WTC11 (cell line): ENCODE results near the gene SPHK1. TPM values are rescaled to one million over a fixed set of nuclear protein-coding genes. Genes with fewer than 3 reads are reported as not detected.

Experiments used
- ATAC-seq: fragments of 200-7000 bp; cut with Tn5 transposase; 2 replicates; pipeline ENCODE4 v1.10.0; 2021; ENCODE audit warnings: mild to moderate bottlenecking, moderate library complexity
- CTCF ChIA-PET: fragments of 300-600 bp; sonication (Branson Sonifier 250); formaldehyde crosslinking; loops from one replicate; lab custom pipeline; 2021; ENCODE audit warnings: antibody characterized with exemption; lab: Charles Lee
- POLR2A ChIA-PET: fragments of 350-600 bp; sonication (Branson Sonifier 250); formaldehyde crosslinking; loops from one replicate; lab custom pipeline; 2021; ENCODE audit warnings: antibody characterized with exemption; lab: Charles Lee
- DNase-seq: peaks from one replicate; pipeline ENCODE4 v3.0.0; 2021; ENCODE audit warnings: low spot score
- H3K27ac Mint-ChIP-seq: 2 replicates; pipeline ENCODE4 v1.8.0; 2021; ENCODE audit warnings: mixed read lengths
- H3K27me3 Mint-ChIP-seq: 2 replicates; pipeline ENCODE4 v1.8.0; 2021; ENCODE audit warnings: low read depth, mild to moderate bottlenecking, moderate library complexity, mixed read lengths
- H3K36me3 Mint-ChIP-seq: 2 replicates; pipeline ENCODE4 v1.8.0; 2021; ENCODE audit warnings: mixed read lengths
- H3K4me1 Mint-ChIP-seq: 2 replicates; pipeline ENCODE4 v1.8.0; 2022; ENCODE audit warnings: mixed read lengths
- H3K4me3 Mint-ChIP-seq: 2 replicates; pipeline ENCODE4 v1.8.0; 2021; ENCODE audit warnings: mild to moderate bottlenecking, moderate library complexity, mixed read lengths
- H3K9me3 Mint-ChIP-seq: 2 replicates; pipeline ENCODE4 v1.8.0; 2021; ENCODE audit warnings: mixed read lengths
- CBFB ChIP-seq: sonication (generic); formaldehyde crosslinking; IDR thresholded peaks from 2 replicates; pipeline ENCODE4 v1.8.1; 2022; ENCODE audit warnings: mild to moderate bottlenecking, low read depth, missing genetic modification reagents
- CREB1 ChIP-seq: sonication (generic); formaldehyde crosslinking; IDR thresholded peaks from 2 replicates; pipeline ENCODE4 v1.8.0; 2023; ENCODE audit warnings: mild to moderate bottlenecking, missing genetic modification reagents
- CREM ChIP-seq: sonication (generic); formaldehyde crosslinking; IDR thresholded peaks from 2 replicates; pipeline ENCODE4 v1.8.1; 2022; ENCODE audit warnings: mild to moderate bottlenecking, missing genetic modification reagents, moderate library complexity
- EMX1 ChIP-seq: fragments of 250-450 bp; sonication (Bioruptor Pico); IDR thresholded peaks from 2 replicates; pipeline ENCODE4 v1.8.0; 2021; ENCODE audit warnings: mild to moderate bottlenecking
- ESRRA ChIP-seq: sonication (generic); formaldehyde crosslinking; IDR thresholded peaks from 2 replicates; pipeline ENCODE4 v1.8.1; 2022; ENCODE audit warnings: mild to moderate bottlenecking, missing genetic modification reagents, borderline replicate concordance
- GTF2I ChIP-seq: fragments of 250-450 bp; sonication (Bioruptor Pico); conservative IDR thresholded peaks from 2 replicates; pipeline ENCODE4 v1.4.0; 2021; ENCODE audit warnings: mild to moderate bottlenecking
- HMGA2 ChIP-seq: fragments of 250-450 bp; sonication (Bioruptor Pico); IDR thresholded peaks from 2 replicates; pipeline ENCODE4 v1.4.0; 2021; ENCODE audit warnings: mild to moderate bottlenecking, moderate library complexity
- MXD4 ChIP-seq: fragments of 250-450 bp; sonication (Bioruptor Pico); IDR thresholded peaks from 2 replicates; pipeline ENCODE4 v1.8.0; 2021; ENCODE audit warnings: mild to moderate bottlenecking, moderate library complexity, borderline replicate concordance
- NFATC4 ChIP-seq: fragments of 250-450 bp; sonication (Bioruptor Pico); IDR thresholded peaks from 2 replicates; pipeline ENCODE4 v1.9.0; 2021; ENCODE audit warnings: mild to moderate bottlenecking
- OVOL2 ChIP-seq: fragments of 250-450 bp; sonication (Bioruptor Pico); IDR thresholded peaks from 2 replicates; pipeline ENCODE4 v1.9.0; 2021; ENCODE audit warnings: mild to moderate bottlenecking, borderline replicate concordance
- PRRX2 ChIP-seq: fragments of 250-450 bp; sonication (Bioruptor Pico); IDR thresholded peaks from 2 replicates; pipeline ENCODE4 v1.8.0; 2021; ENCODE audit warnings: mild to moderate bottlenecking
- RELA ChIP-seq: sonication (generic); formaldehyde crosslinking; IDR thresholded peaks from 2 replicates; pipeline ENCODE4 v1.8.1; 2022; ENCODE audit warnings: missing genetic modification reagents, mild to moderate bottlenecking, borderline replicate concordance
- SMAD4 ChIP-seq: sonication (generic); formaldehyde crosslinking; IDR thresholded peaks from 2 replicates; pipeline ENCODE4 v1.8.0; 2022; ENCODE audit warnings: mild to moderate bottlenecking, missing genetic modification reagents
- TEAD4 ChIP-seq: sonication (generic); formaldehyde crosslinking; IDR thresholded peaks from 2 replicates; pipeline ENCODE4 v1.8.0; 2022; ENCODE audit warnings: mild to moderate bottlenecking, missing genetic modification reagents
- TP53 ChIP-seq: sonication (generic); formaldehyde crosslinking; IDR thresholded peaks from 2 replicates; pipeline ENCODE4 v1.8.1; 2023; ENCODE audit warnings: mild to moderate bottlenecking, missing genetic modification reagents
- ZNF232 ChIP-seq: sonication (generic); formaldehyde crosslinking; IDR thresholded peaks from 2 replicates; pipeline ENCODE4 v1.8.0; 2022; ENCODE audit warnings: mild to moderate bottlenecking, missing genetic modification reagents
- ZNF671 ChIP-seq: fragments of 250-450 bp; sonication (Bioruptor Pico); IDR thresholded peaks from 2 replicates; pipeline ENCODE4 v1.8.0; 2021; ENCODE audit warnings: mild to moderate bottlenecking
- total RNA-seq: library from RNA; stranded (reverse); gene quantifications from 3 replicates; pipeline ENCODE4 v1.2.3, GENCODE V29; 2021
- TF ChIP-seq, protein P1 (sequence below): sonication (generic); formaldehyde crosslinking; conservative IDR thresholded peaks from 2 replicates; pipeline ENCODE4 v1.8.1; 2022; ENCODE audit warnings: mild to moderate bottlenecking, missing genetic modification reagents
- TF ChIP-seq, protein P2 (sequence below): sonication (generic); formaldehyde crosslinking; conservative IDR thresholded peaks from 2 replicates; pipeline ENCODE4 v1.8.1; 2023; ENCODE audit warnings: mild to moderate bottlenecking, low read depth, missing genetic modification reagents, moderate library complexity
- TF ChIP-seq, protein P3 (sequence below): sonication (generic); formaldehyde crosslinking; IDR thresholded peaks from 2 replicates; pipeline ENCODE4 v1.8.0; 2023; ENCODE audit warnings: missing genetic modification reagents, mild to moderate bottlenecking, borderline replicate concordance
- TF ChIP-seq, protein P4 (sequence below): sonication (generic); formaldehyde crosslinking; IDR thresholded peaks from 2 replicates; pipeline ENCODE4 v1.8.1; 2023; ENCODE audit warnings: mild to moderate bottlenecking, moderate library complexity, missing genetic modification reagents
- TF ChIP-seq, protein P5 (sequence below): sonication (generic); formaldehyde crosslinking; IDR thresholded peaks from 2 replicates; pipeline ENCODE4 v1.8.0; 2023; ENCODE audit warnings: missing genetic modification reagents
- TF ChIP-seq, protein P6 (sequence below): fragments of 250-450 bp; sonication (Bioruptor Pico); IDR thresholded peaks from 2 replicates; pipeline ENCODE4 v1.8.0; 2021; ENCODE audit warnings: mild to moderate bottlenecking
- TF ChIP-seq, protein P7 (sequence below): fragments of 250-450 bp; sonication (Bioruptor Pico); IDR thresholded peaks from 2 replicates; pipeline ENCODE4 v1.9.0; 2021; ENCODE audit warnings: moderate library complexity, mild to moderate bottlenecking, inconsistent platforms, borderline replicate concordance

Gene SPHK1
- total RNA-seq, 1 experiment from 2014 or later: 2.5 TPM

DNA sequence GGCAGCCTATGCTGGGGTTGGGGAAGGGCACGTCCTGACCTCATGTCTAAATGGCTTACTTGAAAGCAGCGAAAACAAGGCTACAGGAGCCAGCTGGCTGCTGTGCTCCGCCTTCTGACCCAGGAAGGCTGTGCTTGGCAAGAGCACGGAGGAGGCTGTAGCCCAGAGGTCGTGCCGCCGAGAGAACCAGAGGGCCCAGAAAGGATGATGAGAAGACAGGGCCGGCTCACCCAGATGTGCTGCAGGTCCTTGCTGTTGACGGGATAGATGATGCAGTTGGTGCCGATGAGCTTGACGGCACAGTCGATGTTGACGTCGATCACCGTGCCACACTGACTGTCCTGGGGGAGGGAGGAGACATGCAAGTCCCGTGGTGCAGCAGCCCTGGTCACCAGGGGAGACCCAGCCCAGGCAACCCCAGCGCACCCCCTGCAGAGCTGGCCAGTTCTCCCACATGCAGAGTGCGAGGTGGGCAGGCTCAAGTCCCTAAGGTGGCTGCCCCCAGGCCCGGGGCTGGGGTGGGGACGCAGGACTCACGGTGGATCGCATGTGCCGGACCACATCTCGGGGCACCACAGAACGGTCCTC is 20.7 kb downstream of the SPHK1 start:
- Mint-ChIP-seq H3K27me3 (no peaks in the 10 kb centered on the region), H3K36me3 (peaks cover 41% of the 10 kb centered on the region), H3K9me3 (no peaks in the 10 kb centered on the region), H3K4me1 (peaks cover 9% of the 10 kb centered on the region; the same call in 1 of the 2 replicates), H3K27ac (no peak overlapping the region), H3K4me3 (no peak overlapping the region)
- no peak for DNase-seq
- no peak for TF ChIP-seq CREM (CRISPR knock-in tag)
- TF ChIP-seq, protein P1, sequence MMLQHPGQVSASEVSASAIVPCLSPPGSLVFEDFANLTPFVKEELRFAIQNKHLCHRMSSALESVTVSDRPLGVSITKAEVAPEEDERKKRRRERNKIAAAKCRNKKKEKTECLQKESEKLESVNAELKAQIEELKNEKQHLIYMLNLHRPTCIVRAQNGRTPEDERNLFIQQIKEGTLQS (CRISPR knock-in tag): no peak
- TF ChIP-seq CREB1 (CRISPR knock-in tag): no peak
- no peak for TF ChIP-seq CBFB (CRISPR knock-in tag)
- TF ChIP-seq TEAD4 (CRISPR knock-in tag): no peak
- TF ChIP-seq OVOL2 (CRISPR knock-in tag): no peak
- TF ChIP-seq RELA (CRISPR knock-in tag): no peak
- TF ChIP-seq MXD4 (CRISPR knock-in tag): no peak
- TF ChIP-seq ESRRA (CRISPR knock-in tag): no peak
- TF ChIP-seq, protein P2, sequence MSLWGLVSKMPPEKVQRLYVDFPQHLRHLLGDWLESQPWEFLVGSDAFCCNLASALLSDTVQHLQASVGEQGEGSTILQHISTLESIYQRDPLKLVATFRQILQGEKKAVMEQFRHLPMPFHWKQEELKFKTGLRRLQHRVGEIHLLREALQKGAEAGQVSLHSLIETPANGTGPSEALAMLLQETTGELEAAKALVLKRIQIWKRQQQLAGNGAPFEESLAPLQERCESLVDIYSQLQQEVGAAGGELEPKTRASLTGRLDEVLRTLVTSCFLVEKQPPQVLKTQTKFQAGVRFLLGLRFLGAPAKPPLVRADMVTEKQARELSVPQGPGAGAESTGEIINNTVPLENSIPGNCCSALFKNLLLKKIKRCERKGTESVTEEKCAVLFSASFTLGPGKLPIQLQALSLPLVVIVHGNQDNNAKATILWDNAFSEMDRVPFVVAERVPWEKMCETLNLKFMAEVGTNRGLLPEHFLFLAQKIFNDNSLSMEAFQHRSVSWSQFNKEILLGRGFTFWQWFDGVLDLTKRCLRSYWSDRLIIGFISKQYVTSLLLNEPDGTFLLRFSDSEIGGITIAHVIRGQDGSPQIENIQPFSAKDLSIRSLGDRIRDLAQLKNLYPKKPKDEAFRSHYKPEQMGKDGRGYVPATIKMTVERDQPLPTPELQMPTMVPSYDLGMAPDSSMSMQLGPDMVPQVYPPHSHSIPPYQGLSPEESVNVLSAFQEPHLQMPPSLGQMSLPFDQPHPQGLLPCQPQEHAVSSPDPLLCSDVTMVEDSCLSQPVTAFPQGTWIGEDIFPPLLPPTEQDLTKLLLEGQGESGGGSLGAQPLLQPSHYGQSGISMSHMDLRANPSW (CRISPR knock-in tag): no peak
- POLR2A ChIA-PET: no interaction called here
- CTCF ChIA-PET: interaction anchor here (0.5 to 1.8 kb wide), 4 partner anchors 51 to 90 kb away, joined by 3 to 10 read pairs (median 4); partner anchors contain the start of gene PRPSAP1
- ATAC-seq: no peak

DNA sequence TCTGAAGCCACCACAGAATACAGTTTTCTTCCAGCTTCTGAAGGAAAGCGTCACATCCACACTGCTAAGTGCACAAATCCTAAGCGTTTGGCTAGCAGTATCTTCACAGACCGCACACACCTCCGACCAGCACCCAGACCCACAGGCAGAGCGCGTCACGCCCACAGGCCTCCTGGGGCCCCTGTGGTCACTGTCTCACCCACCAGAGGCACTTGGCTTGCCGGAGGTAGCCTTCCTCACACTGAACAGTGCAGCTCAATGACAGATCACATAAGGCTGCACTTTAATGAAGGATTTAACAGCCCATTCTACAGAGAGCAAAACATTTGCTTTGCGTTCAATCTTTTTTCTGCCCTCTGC is 21.2 kb downstream of the SPHK1 start:
- ChIA-PET POLR2A (interaction anchor here (0.5 kb wide), 1 partner anchor 90 kb away, joined by 6 read pairs; no protein-coding TSS in a partner anchor), CTCF (interaction anchor here (0.5 to 1.8 kb wide), 4 partner anchors 8 to 90 kb away, joined by 3 to 10 read pairs (median 4); partner anchors contain the start of gene PRPSAP1)
- TF ChIP-seq ESRRA (CRISPR knock-in tag) (no peak), GTF2I (CRISPR knock-in tag) (no peak), SMAD4 (CRISPR knock-in tag) (no peak), NFATC4 (CRISPR knock-in tag) (no peak), CREB1 (CRISPR knock-in tag) (no peak), TEAD4 (CRISPR knock-in tag) (no peak), ZNF671 (CRISPR knock-in tag) (no peak), PRRX2 (CRISPR knock-in tag) (no peak), TP53 (no peak), ZNF232 (CRISPR knock-in tag) (no peak), EMX1 (no peak), CREM (CRISPR knock-in tag) (no peak), HMGA2 (CRISPR knock-in tag) (no peak)
- TF ChIP-seq, protein P3, sequence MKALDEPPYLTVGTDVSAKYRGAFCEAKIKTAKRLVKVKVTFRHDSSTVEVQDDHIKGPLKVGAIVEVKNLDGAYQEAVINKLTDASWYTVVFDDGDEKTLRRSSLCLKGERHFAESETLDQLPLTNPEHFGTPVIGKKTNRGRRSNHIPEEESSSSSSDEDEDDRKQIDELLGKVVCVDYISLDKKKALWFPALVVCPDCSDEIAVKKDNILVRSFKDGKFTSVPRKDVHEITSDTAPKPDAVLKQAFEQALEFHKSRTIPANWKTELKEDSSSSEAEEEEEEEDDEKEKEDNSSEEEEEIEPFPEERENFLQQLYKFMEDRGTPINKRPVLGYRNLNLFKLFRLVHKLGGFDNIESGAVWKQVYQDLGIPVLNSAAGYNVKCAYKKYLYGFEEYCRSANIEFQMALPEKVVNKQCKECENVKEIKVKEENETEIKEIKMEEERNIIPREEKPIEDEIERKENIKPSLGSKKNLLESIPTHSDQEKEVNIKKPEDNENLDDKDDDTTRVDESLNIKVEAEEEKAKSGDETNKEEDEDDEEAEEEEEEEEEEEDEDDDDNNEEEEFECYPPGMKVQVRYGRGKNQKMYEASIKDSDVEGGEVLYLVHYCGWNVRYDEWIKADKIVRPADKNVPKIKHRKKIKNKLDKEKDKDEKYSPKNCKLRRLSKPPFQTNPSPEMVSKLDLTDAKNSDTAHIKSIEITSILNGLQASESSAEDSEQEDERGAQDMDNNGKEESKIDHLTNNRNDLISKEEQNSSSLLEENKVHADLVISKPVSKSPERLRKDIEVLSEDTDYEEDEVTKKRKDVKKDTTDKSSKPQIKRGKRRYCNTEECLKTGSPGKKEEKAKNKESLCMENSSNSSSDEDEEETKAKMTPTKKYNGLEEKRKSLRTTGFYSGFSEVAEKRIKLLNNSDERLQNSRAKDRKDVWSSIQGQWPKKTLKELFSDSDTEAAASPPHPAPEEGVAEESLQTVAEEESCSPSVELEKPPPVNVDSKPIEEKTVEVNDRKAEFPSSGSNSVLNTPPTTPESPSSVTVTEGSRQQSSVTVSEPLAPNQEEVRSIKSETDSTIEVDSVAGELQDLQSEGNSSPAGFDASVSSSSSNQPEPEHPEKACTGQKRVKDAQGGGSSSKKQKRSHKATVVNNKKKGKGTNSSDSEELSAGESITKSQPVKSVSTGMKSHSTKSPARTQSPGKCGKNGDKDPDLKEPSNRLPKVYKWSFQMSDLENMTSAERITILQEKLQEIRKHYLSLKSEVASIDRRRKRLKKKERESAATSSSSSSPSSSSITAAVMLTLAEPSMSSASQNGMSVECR (CRISPR knock-in tag): no peak
- TF ChIP-seq, protein P4, sequence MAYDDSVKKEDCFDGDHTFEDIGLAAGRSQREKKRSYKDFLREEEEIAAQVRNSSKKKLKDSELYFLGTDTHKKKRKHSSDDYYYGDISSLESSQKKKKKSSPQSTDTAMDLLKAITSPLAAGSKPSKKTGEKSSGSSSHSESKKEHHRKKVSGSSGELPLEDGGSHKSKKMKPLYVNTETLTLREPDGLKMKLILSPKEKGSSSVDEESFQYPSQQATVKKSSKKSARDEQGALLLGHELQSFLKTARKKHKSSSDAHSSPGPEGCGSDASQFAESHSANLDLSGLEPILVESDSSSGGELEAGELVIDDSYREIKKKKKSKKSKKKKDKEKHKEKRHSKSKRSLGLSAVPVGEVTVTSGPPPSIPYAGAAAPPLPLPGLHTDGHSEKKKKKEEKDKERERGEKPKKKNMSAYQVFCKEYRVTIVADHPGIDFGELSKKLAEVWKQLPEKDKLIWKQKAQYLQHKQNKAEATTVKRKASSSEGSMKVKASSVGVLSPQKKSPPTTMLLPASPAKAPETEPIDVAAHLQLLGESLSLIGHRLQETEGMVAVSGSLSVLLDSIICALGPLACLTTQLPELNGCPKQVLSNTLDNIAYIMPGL (CRISPR knock-in tag): no peak
- TF ChIP-seq, protein P5, sequence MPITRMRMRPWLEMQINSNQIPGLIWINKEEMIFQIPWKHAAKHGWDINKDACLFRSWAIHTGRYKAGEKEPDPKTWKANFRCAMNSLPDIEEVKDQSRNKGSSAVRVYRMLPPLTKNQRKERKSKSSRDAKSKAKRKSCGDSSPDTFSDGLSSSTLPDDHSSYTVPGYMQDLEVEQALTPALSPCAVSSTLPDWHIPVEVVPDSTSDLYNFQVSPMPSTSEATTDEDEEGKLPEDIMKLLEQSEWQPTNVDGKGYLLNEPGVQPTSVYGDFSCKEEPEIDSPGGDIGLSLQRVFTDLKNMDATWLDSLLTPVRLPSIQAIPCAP (CRISPR knock-in tag): no peak
- TF ChIP-seq, protein P6, sequence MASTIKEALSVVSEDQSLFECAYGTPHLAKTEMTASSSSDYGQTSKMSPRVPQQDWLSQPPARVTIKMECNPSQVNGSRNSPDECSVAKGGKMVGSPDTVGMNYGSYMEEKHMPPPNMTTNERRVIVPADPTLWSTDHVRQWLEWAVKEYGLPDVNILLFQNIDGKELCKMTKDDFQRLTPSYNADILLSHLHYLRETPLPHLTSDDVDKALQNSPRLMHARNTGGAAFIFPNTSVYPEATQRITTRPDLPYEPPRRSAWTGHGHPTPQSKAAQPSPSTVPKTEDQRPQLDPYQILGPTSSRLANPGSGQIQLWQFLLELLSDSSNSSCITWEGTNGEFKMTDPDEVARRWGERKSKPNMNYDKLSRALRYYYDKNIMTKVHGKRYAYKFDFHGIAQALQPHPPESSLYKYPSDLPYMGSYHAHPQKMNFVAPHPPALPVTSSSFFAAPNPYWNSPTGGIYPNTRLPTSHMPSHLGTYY (CRISPR knock-in tag): no peak
- TF ChIP-seq, protein P7, sequence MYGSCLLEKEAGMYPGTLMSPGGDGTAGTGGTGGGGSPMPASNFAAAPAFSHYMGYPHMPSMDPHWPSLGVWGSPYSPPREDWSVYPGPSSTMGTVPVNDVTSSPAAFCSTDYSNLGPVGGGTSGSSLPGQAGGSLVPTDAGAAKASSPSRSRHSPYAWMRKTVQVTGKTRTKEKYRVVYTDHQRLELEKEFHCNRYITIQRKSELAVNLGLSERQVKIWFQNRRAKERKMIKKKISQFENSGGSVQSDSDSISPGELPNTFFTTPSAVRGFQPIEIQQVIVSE: no peak
- DNase-seq (no peak), ATAC-seq (no peak)
- no peak overlapping the region for H3K4me3 Mint-ChIP-seq
- no peaks in the 10 kb centered on the region for H3K27me3 Mint-ChIP-seq
- H3K36me3 Mint-ChIP-seq: peaks cover 37% of the 10 kb centered on the region
- peaks cover 9% of the 10 kb centered on the region; the same call in 1 of the 2 replicates for H3K4me1 Mint-ChIP-seq
- no peak overlapping the region for H3K27ac Mint-ChIP-seq
- no peaks in the 10 kb centered on the region for H3K9me3 Mint-ChIP-seq
